Esophagus squamous epithelium (tissue), 4 donors: ENCODE measurements around the gene C8G.

Experiments used
- CTCF ChIP-seq, 6 experiments: fragments of 450-650 bp in 4 of 6; fragments of 200-600 bp in 2 of 6; sonication (generic) in 2 of 6; IDR thresholded peaks; one replicate each; pipeline ENCODE4 v1.5.1; 2016 to 2019; ENCODE audit warnings: antibody characterized with exemption in 6 of 6, mild to moderate bottlenecking in 4 of 6, moderate library complexity in 4 of 6
- POLR2A ChIP-seq, 4 donors: fragments of 450-650 bp; IDR thresholded peaks; one replicate each; pipeline ENCODE4 v1.6.1; 2017; ENCODE audit warnings: antibody characterized with exemption in 4 of 4, mild to moderate bottlenecking in 4 of 4, moderate library complexity in 3 of 4

- TF ChIP-seq POLR2A (IDR thresholded peaks at IDR 0.05): peak in 1 of 4 donors; percentile 12
- TF ChIP-seq CTCF (IDR thresholded peaks at IDR 0.05): no peak
Measured at GRCh38 chr9:136978073-136978864, 33.2 kb downstream of the C8G start.
